Measurements from ENCODE around the gene KCTD11. TPM values are rescaled to one million over a fixed set of nuclear protein-coding genes. Genes with fewer than 3 reads are reported as not detected.

Gene KCTD11
- total RNA-seq, 1 experiment from 2014 or later = 3.8 TPM

DNA sequence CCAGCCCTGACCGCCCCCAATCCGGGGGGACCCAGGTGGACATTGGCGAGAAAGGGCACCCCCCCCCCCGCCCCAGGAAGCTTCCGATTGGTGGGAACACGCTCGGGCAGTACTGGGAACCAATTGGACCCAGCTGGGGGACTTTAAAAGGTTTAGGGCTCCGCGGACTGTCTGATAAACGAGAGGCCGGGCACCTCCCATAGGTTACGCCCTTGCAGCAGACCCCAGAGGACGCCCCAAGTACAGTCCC is 51.7 kb downstream of the KCTD11 start:
- POLR2A ChIA-PET (ENCODE audit: low non-redundant PET) = interaction anchor here (0.8 to 1.3 kb wide), 2 partner anchors 32 to 74 kb away, joined by 4 to 5 read pairs; partner anchors contain the start of genes NEURL4 and TMEM102
- Histone ChIP-seq H3K36me3 (ENCODE audit: insufficient read depth, low read length, poor library complexity, severe bottlenecking) (no peaks in the 10 kb centered on the region), H3K4me3 (ENCODE audit: low read depth, low read length, poor library complexity, severe bottlenecking) (peak overlapping the region; percentile 61), H3K4me1 (ENCODE audit: insufficient read depth, low read length, poor library complexity, severe bottlenecking) (peaks cover 17% of the 10 kb centered on the region), H3K27me3 (replicated peaks; ENCODE audit: insufficient read depth, low read depth, low read length, poor library complexity) (no peaks in the 10 kb centered on the region), H3K9me3 (ENCODE audit: low read depth, low read length, poor library complexity, severe bottlenecking) (no peaks in the 10 kb centered on the region), H3K27ac (ENCODE audit: low read depth, low read length, poor library complexity, severe bottlenecking) (peak overlapping the region; percentile 81)
- DNase-seq (ENCODE audit: low spot score) = no peak
- TF ChIP-seq, protein P1, sequence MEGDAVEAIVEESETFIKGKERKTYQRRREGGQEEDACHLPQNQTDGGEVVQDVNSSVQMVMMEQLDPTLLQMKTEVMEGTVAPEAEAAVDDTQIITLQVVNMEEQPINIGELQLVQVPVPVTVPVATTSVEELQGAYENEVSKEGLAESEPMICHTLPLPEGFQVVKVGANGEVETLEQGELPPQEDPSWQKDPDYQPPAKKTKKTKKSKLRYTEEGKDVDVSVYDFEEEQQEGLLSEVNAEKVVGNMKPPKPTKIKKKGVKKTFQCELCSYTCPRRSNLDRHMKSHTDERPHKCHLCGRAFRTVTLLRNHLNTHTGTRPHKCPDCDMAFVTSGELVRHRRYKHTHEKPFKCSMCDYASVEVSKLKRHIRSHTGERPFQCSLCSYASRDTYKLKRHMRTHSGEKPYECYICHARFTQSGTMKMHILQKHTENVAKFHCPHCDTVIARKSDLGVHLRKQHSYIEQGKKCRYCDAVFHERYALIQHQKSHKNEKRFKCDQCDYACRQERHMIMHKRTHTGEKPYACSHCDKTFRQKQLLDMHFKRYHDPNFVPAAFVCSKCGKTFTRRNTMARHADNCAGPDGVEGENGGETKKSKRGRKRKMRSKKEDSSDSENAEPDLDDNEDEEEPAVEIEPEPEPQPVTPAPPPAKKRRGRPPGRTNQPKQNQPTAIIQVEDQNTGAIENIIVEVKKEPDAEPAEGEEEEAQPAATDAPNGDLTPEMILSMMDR (conservative IDR thresholded peaks at IDR 0.05; ENCODE audit: low read depth, low read length) = no peak
- TF ChIP-seq EZH2 (IDR thresholded peaks at IDR 0.05; ENCODE audit: borderline replicate concordance, low read depth, low read length, poor library complexity, severe bottlenecking) = no peak
- BruUV-seq (replicated peaks) = no TSS peak
- CTCF ChIA-PET = interaction anchor here (0.6 to 1.5 kb wide), 9 partner anchors 9 to 458 kb away, joined by 3 to 7 read pairs (median 4); partner anchors contain the start of genes GABARAP and PLSCR3
- intact Hi-C loops (cut with micrococcal nuclease; ENCODE audit: unreplicated experiment) = no loop called here

DNA sequence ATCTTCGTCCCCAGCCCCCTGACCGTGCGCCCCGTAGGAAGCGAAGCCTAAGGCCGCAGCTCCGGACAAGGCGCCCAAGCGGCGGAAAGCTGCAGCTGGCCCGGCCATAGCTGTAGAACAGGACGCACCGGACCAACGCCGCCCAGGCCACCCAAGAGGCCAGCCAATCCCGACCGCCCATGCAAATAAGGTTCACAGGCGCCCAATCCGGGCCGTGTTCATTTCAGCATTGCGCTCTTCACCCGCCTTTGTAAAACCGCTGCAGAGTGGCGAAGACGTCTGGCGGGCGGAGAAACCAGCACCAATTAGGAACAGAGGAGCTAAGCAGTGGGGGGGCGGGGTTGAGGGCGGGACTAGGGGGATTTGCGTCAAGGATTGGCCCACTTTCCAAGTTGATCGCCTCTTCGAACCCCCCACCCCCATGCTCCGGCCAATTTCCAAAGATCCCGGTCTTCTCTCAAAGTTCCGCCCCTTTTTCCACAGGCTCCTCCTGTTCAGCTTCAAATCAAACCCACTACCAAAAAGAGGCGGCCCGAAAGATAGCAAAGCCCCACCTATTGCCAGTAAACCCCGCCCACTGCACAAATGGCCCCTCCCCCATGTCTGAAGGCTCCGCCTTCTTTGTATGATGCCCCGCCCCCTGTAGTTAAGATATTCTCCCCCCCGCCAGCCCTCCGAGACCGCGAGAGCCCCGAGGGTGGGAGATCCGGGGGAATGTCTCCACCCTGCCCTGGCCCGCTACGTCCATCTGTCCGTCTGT is 52.2 kb downstream of the KCTD11 start, which contains the start of gene TMEM256:
TMEM256 (minus strand) TSS at position 121 of the 760 bp plus-strand sequence; CDS start at position 108, 13 bp downstream.
- intact Hi-C loops (cut with micrococcal nuclease; ENCODE audit: unreplicated experiment) = loop anchor here (1.0 kb wide), 1 partner anchor 31 kb away; the partner anchor contains the start of gene TMEM102
- Histone ChIP-seq H3K27me3 (replicated peaks; ENCODE audit: insufficient read depth, low read depth, low read length, poor library complexity) (no peaks in the 10 kb centered on the region), H3K27ac (ENCODE audit: low read depth, low read length, poor library complexity, severe bottlenecking) (peak within 1 kb of the TSS; percentile 87), H3K4me1 (ENCODE audit: insufficient read depth, low read length, poor library complexity, severe bottlenecking) (peaks cover 17% of the 10 kb centered on the region), H3K36me3 (ENCODE audit: insufficient read depth, low read length, poor library complexity, severe bottlenecking) (no peaks in the 10 kb centered on the region), H3K9me3 (ENCODE audit: low read depth, low read length, poor library complexity, severe bottlenecking) (no peaks in the 10 kb centered on the region), H3K4me3 (ENCODE audit: low read depth, low read length, poor library complexity, severe bottlenecking) (peak within 1 kb of the TSS; percentile 61)
- BruUV-seq (replicated peaks) = no TSS peak
- ChIA-PET POLR2A (ENCODE audit: low non-redundant PET) (interaction anchor here (0.6 to 1.3 kb wide), 5 partner anchors 10 to 438 kb away, joined by 3 to 8 read pairs (median 4); partner anchors contain the start of genes NEURL4, PLSCR3 and TMEM102), CTCF (interaction anchor here (0.6 to 1.5 kb wide), 10 partner anchors 10 to 458 kb away, joined by 3 to 7 read pairs (median 4); partner anchors contain the start of genes GABARAP and PLSCR3)
- no peak for TF ChIP-seq EZH2 (IDR thresholded peaks at IDR 0.05; ENCODE audit: borderline replicate concordance, low read depth, low read length, poor library complexity, severe bottlenecking)
- TF ChIP-seq, protein P1 (conservative IDR thresholded peaks at IDR 0.05; ENCODE audit: low read depth, low read length) = no peak
- DNase-seq (ENCODE audit: low spot score) = peak; percentile 100

Other genes with a start within 250 kb of the KCTD11 start
- not detected in 2 replicates for gene ASGR2, start 237.3 kb upstream of the KCTD11 start, total RNA-seq (2021)
- 6.1 and 8.0 TPM in 2 replicates for gene ASGR1, start 172.8 kb upstream of the KCTD11 start, total RNA-seq (2021)
- 74.7 and 86.6 TPM in 2 replicates for gene DLG4, start 132.3 kb upstream of the KCTD11 start, total RNA-seq (2021)
- 425 and 509 TPM in 2 replicates for gene ACADVL, start 132.2 kb upstream of the KCTD11 start, total RNA-seq (2021)
- gene DVL2, start 117.6 kb upstream of the KCTD11 start, total RNA-seq (2021) = 133 and 139 TPM in 2 replicates
- 84.0 and 85.1 TPM in 2 replicates for gene PHF23, start 112.7 kb upstream of the KCTD11 start, total RNA-seq (2021)
- gene GABARAP, start 109.7 kb upstream of the KCTD11 start, total RNA-seq (2021) = 296 and 314 TPM in 2 replicates
- 175 and 179 TPM in 2 replicates for gene CTDNEP1, start 100.4 kb upstream of the KCTD11 start, total RNA-seq (2021)
- 123 and 128 TPM in 2 replicates for gene ELP5, start 99.9 kb upstream of the KCTD11 start, total RNA-seq (2021)
- gene CLDN7, start 89.7 kb upstream of the KCTD11 start, total RNA-seq (2021) = 0.55 TPM in 1 of 2 replicates, not detected in the other
- gene SLC2A4, start 70.4 kb upstream of the KCTD11 start, total RNA-seq (2021) = 0.67 and 1.6 TPM in 2 replicates
- gene YBX2, start 57.5 kb upstream of the KCTD11 start, total RNA-seq (2021) = 0.77 and 1.6 TPM in 2 replicates
- gene EIF5A, start 44.5 kb upstream of the KCTD11 start, total RNA-seq (2021) = 1,112 and 1,128 TPM in 2 replicates
- gene GPS2, start 36.8 kb upstream of the KCTD11 start, total RNA-seq (2021) = 116 and 133 TPM in 2 replicates
- 81.7 and 99.5 TPM in 2 replicates for gene NEURL4, start 22.8 kb upstream of the KCTD11 start, total RNA-seq (2021)
- 1.1 TPM in 2 replicates for gene ACAP1, start 15.6 kb upstream of the KCTD11 start, total RNA-seq (2021)
- gene TMEM95, start 3.0 kb downstream of the KCTD11 start, total RNA-seq (2021) = not detected in 2 replicates
- gene TNK1, start 28.9 kb downstream of the KCTD11 start, total RNA-seq (2021) = 0.90 and 1.1 TPM in 2 replicates
- 15.2 and 29.3 TPM in 2 replicates for gene PLSCR3, start 42.4 kb downstream of the KCTD11 start, total RNA-seq (2021)
- 57.6 and 91.6 TPM in 2 replicates for gene TMEM256, start 51.9 kb downstream of the KCTD11 start, total RNA-seq (2021)
- 36.9 and 60.5 TPM in 2 replicates for gene NLGN2, start 55.7 kb downstream of the KCTD11 start, total RNA-seq (2021)
- 0.43 and 0.55 TPM in 2 replicates for gene SPEM1, start 68.2 kb downstream of the KCTD11 start, total RNA-seq (2021)
- gene SPEM2, start 73.5 kb downstream of the KCTD11 start, total RNA-seq (2021) = 0.24 TPM in 1 of 2 replicates, not detected in the other
- not detected in 2 replicates for gene SPEM3, start 76.7 kb downstream of the KCTD11 start, total RNA-seq (2021)
- 3.2 and 4.7 TPM in 2 replicates for gene TMEM102, start 83.3 kb downstream of the KCTD11 start, total RNA-seq (2021)
- 18.2 and 24.6 TPM in 2 replicates for gene FGF11, start 87.3 kb downstream of the KCTD11 start, total RNA-seq (2021)
- 5.2 and 8.6 TPM in 2 replicates for gene CHRNB1, start 92.9 kb downstream of the KCTD11 start, total RNA-seq (2021)
- gene ZBTB4, start 127.5 kb downstream of the KCTD11 start, total RNA-seq (2021) = 17.7 and 21.0 TPM in 2 replicates
- not detected in 2 replicates for gene SLC35G6, start 129.3 kb downstream of the KCTD11 start, total RNA-seq (2021)
- gene POLR2A, start 132.2 kb downstream of the KCTD11 start, total RNA-seq (2021) = 330 and 341 TPM in 2 replicates
- 0.55 and 0.75 TPM in 2 replicates for gene TNFSF12, start 196.9 kb downstream of the KCTD11 start, total RNA-seq (2021)
- gene TNFSF13, start 206.6 kb downstream of the KCTD11 start, total RNA-seq (2021) = 0.69 and 0.74 TPM in 2 replicates
- gene SENP3, start 209.8 kb downstream of the KCTD11 start, total RNA-seq (2021) = 113 and 122 TPM in 2 replicates
- gene CD68, start 227.5 kb downstream of the KCTD11 start, total RNA-seq (2021) = 1.6 and 1.8 TPM in 2 replicates
- gene MPDU1, start 231.7 kb downstream of the KCTD11 start, total RNA-seq (2021) = 133 and 149 TPM in 2 replicates
- 0.87 and 1.3 TPM in 2 replicates for gene SOX15, start 237.9 kb downstream of the KCTD11 start, total RNA-seq (2021)

All from A673 (cell line).